K562 (cell line): ENCODE data around the gene ADAMTS14. TPM values are rescaled to one million over a fixed set of nuclear protein-coding genes. Genes with fewer than 3 reads are reported as not detected.

Experiments used
- ARNT ChIP-seq, 2 experiments: fragments of 450-650 bp; IDR thresholded peaks; 2 replicates each; pipeline ENCODE4 v1.6.1; 2016; ENCODE audit warnings: mild to moderate bottlenecking in 1 of 2
- BDP1 ChIP-seq: IDR thresholded peaks from 3 replicates; pipeline ENCODE4 v1.6.1; 2011; ENCODE audit not compliant: insufficient read length, insufficient read depth
- CAMTA2 ChIP-seq: fragments of 250-450 bp; sonication (Bioruptor Pico); conservative IDR thresholded peaks from 2 replicates; pipeline ENCODE4 v1.5.1; 2022
- CBX3 ChIP-seq, 2 experiments: IDR thresholded peaks; 1 replicate in 1 of 2; 2 replicates in 1 of 2; pipeline ENCODE4 v1.6.1; 2012; ENCODE audit warnings: inconsistent platforms in 2 of 2, low read length in 2 of 2, borderline replicate concordance in 1 of 2, control low read depth in 1 of 2
- CC2D1A ChIP-seq: fragments of 450-650 bp; IDR thresholded peaks from 2 replicates; pipeline ENCODE4 v1.6.1; 2017; ENCODE audit warnings: mild to moderate bottlenecking
- CXXC5 ChIP-seq: fragments of 250-450 bp; sonication (Bioruptor Pico); IDR thresholded peaks from 2 replicates; pipeline ENCODE4 v1.8.0; 2022; ENCODE audit warnings: inconsistent platforms, mild to moderate bottlenecking, moderate library complexity
- E2F8 ChIP-seq: fragments of 450-650 bp; IDR thresholded peaks from 2 replicates; pipeline ENCODE4 v1.7.1; 2018; ENCODE audit warnings: mild to moderate bottlenecking, low read depth; ENCODE audit not compliant: partially characterized antibody
- ETV6 ChIP-seq, 3 experiments: fragments of 150-350 bp in 1 of 3; sonication (generic) in 1 of 3; formaldehyde crosslinking in 1 of 3; IDR thresholded peaks; 2 replicates each; pipeline versions ENCODE4 v1.6.1 to v1.8.0; 2014 to 2022; ENCODE audit warnings: borderline replicate concordance in 2 of 3, low read depth in 2 of 3, antibody characterized with exemption in 1 of 3, low read length in 1 of 3, mild to moderate bottlenecking in 1 of 3, missing genetic modification reagents in 1 of 3
- HBP1 ChIP-seq: fragments of 450-650 bp; formaldehyde crosslinking; IDR thresholded peaks from 2 replicates; pipeline ENCODE4 v1.4.0; 2022; ENCODE audit warnings: missing genetic modification characterization
- HNRNPL ChIP-seq: fragments of 200-400 bp; formaldehyde crosslinking; IDR thresholded peaks from 2 replicates; pipeline ENCODE4 v1.6.1; 2017; ENCODE audit warnings: low read depth, mild to moderate bottlenecking, low read length
- MAFF ChIP-seq: IDR thresholded peaks from 2 replicates; pipeline ENCODE4 v1.6.1; 2012; ENCODE audit warnings: low read length, improper control_type of control experiment
- MED1 ChIP-seq: sonication (generic); formaldehyde crosslinking; IDR thresholded peaks from 2 replicates; pipeline ENCODE4 v1.8.1; 2023; ENCODE audit warnings: missing genetic modification reagents, borderline replicate concordance
- MTA1 ChIP-seq: fragments of 450-650 bp; IDR thresholded peaks from 2 replicates; pipeline ENCODE4 v1.6.1; 2017; ENCODE audit warnings: borderline replicate concordance
- NFATC3 ChIP-seq: fragments of 450-650 bp; IDR thresholded peaks from 2 replicates; pipeline ENCODE4 v1.6.1; 2017; ENCODE audit warnings: mild to moderate bottlenecking
- NFE2L1 ChIP-seq: fragments of 450-650 bp; IDR thresholded peaks from 2 replicates; pipeline ENCODE4 v1.6.1; 2016; ENCODE audit warnings: missing genetic modification characterization, low read depth, mild to moderate bottlenecking, missing compliant biosample characterization, moderate library complexity, borderline replicate concordance
- POLR2A ChIP-seq: fragments of 450-650 bp; conservative IDR thresholded peaks from 2 replicates; pipeline ENCODE4 v1.6.1; 2016
- TBL1XR1 ChIP-seq, 2 experiments: IDR thresholded peaks; 2 replicates each; pipeline ENCODE4 v1.6.1; 2012; ENCODE audit warnings: improper control_type of control experiment in 2 of 2, low read length in 2 of 2, mild to moderate bottlenecking in 1 of 2
- TFE3 ChIP-seq: fragments of 450-650 bp; formaldehyde crosslinking; IDR thresholded peaks from 2 replicates; pipeline ENCODE4 v1.4.0; 2020; ENCODE audit warnings: mild to moderate bottlenecking, mixed read lengths
- U2AF1 ChIP-seq: fragments of 200-400 bp; formaldehyde crosslinking; optimal IDR thresholded peaks from 2 replicates; pipeline ENCODE3; 2017; ENCODE audit warnings: mild to moderate bottlenecking, low read depth, low read length, moderate library complexity
- ZNF197 ChIP-seq: fragments of 200-800 bp; sonication (Bioruptor generic); IDR thresholded peaks from 2 replicates; pipeline ENCODE4 v1.6.1; 2016; ENCODE audit warnings: low read depth, missing genetic modification characterization, missing compliant biosample characterization
- ZNF668 ChIP-seq: fragments of 250-450 bp; sonication (Bioruptor Pico); IDR thresholded peaks from 2 replicates; pipeline ENCODE4 v1.8.0; 2022; ENCODE audit warnings: mild to moderate bottlenecking, inconsistent platforms
- polyA plus RNA-seq, 8 experiments: library from polyadenylated mRNA; depleted of rRNA in 4 of 8; stranded (reverse) in 5 of 8; unstranded in 3 of 8; fragments of >200 nt; fragmentation: Nextera tagmentation in 2 of 8; fragmentation: Illumina TruSeq in 1 of 8; extraction: Ambion mirVana in 2 of 8; extraction: Trizol in 1 of 8; gene quantifications; 2 replicates each; pipeline versions ENCODE4 v1.2.1 to v1.2.3, GENCODE V29; 2011 to 2014; ENCODE audit warnings: inconsistent platforms in 1 of 8, missing spikeins in 1 of 8
- total RNA-seq, 7 experiments: library from RNA; depleted of rRNA in 6 of 7; stranded (reverse); fragments of >200 nt in 6 of 7; fragmentation: Illumina TruSeq in 2 of 7; extraction: Trizol in 2 of 7; gene quantifications; 2 replicates each; pipeline versions ENCODE4 v1.2.1 to v1.2.3, GENCODE V29; 2011 to 2021; ENCODE audit warnings: low replicate concordance in 1 of 7
- TF ChIP-seq, protein P1 (sequence below): IDR thresholded peaks from 2 replicates; pipeline ENCODE4 v1.6.1; 2014; ENCODE audit warnings: antibody characterized with exemption

ADAMTS14 gene
- total and polyA plus RNA-seq, 9 of the 15 experiments (the other 6 are each of a cell fraction or from before 2014, with no cell fraction given): 0.04 to 37.4 (median 15.9) TPM

DNA sequence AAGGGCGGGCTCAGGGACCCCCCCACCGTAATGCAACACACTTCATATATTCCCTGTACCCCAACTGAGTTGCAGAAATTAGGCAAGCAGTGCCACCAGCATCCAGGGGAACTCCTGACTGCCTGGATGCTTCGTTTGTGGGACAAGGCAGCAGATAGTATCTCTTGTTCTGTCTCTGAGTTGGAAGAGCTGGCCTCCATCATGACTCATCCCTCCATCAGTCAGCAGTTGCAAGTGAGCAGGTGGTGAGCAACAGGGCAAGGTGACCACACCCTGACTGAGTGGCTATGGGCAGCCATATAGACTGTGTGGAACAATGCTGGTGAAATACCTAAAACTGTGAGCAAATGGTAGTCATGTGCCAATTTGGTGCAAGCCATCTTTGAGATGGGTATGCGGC lies 22.8 kb upstream of the ADAMTS14 start (continued):
- TF ChIP-seq HBP1 (CRISPR knock-in tag) (no peak), NFATC3 (no peak), HNRNPL (no peak), U2AF1 (no peak), ARNT (IDR thresholded peaks at IDR 0.05) (0 out of 4 replicates have a peak, but pooled peaks of 1 of the 2 experiments have one; percentile 30), MTA1 (peak; percentile 65; the same call in 1 of the 2 replicates), NFE2L1 (tag) (peak; percentile 38; the same call in 1 of the 2 replicates), ZNF668 (CRISPR knock-in tag) (peak; percentile 34; the same call in 1 of the 2 replicates), TBL1XR1 (IDR thresholded peaks at IDR 0.05; ENCODE audit: low read length in 2 of 2) (0 out of 4 replicates have a peak, but pooled peaks of 1 of the 2 experiments have one; percentile 57), CC2D1A (no peak), MAFF (peak; percentile 56; the same call in 1 of the 2 replicates), TFE3 (no peak), POLR2A (no peak), CXXC5 (CRISPR knock-in tag) (peak; percentile 44; the same call in 1 of the 2 replicates), E2F8 (no peak), ETV6 (IDR thresholded peaks at IDR 0.05; ENCODE audit: borderline replicate concordance in 1 of 2, low read depth in 2 of 2, low read length in 1 of 2) (no peak), ETV6 (CRISPR knock-in tag; IDR thresholded peaks at IDR 0.05; ENCODE audit: borderline replicate concordance) (no peak), CBX3 (IDR thresholded peaks at IDR 0.05; ENCODE audit: borderline replicate concordance in 1 of 2, low read length in 2 of 2) (peak in 1 of 2 experiments; percentile 73; a peak in 1 of 3 replicates), ZNF197 (CRISPR knock-in tag) (no peak), MED1 (CRISPR knock-in tag) (no peak), CAMTA2 (CRISPR knock-in tag) (no peak), BDP1 (no peak)
- TF ChIP-seq, protein P1, sequence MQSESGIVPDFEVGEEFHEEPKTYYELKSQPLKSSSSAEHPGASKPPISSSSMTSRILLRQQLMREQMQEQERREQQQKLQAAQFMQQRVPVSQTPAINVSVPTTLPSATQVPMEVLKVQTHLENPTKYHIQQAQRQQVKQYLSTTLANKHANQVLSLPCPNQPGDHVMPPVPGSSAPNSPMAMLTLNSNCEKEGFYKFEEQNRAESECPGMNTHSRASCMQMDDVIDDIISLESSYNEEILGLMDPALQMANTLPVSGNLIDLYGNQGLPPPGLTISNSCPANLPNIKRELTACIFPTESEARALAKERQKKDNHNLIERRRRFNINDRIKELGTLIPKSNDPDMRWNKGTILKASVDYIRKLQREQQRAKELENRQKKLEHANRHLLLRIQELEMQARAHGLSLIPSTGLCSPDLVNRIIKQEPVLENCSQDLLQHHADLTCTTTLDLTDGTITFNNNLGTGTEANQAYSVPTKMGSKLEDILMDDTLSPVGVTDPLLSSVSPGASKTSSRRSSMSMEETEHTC: no peak; the same call in 1 of the 2 replicates
